ENCODE results near the gene PTPRK. TPM values are rescaled to one million over a fixed set of nuclear protein-coding genes. Genes with fewer than 3 reads are reported as not detected.
"Not testable (repeated sequence)": the region's sequence is repeated elsewhere in the genome, so short reads cannot be mapped to it uniquely, and the experiment has no call there.

Gene PTPRK
- total RNA-seq, 1 donor from 2014 or later = 46.3 TPM

GRCh38 chr6:127950566-127951145 lies 569.7 kb downstream of the PTPRK start:
- no peak for DNase-seq

GRCh38 chr6:127949251-127949650 lies 571.1 kb downstream of the PTPRK start:
- peak; percentile 68 for DNase-seq

GRCh38 chr6:127946388-127946787 lies 574.0 kb downstream of the PTPRK start:
- no peak for DNase-seq

GRCh38 chr6:127945434-127946097 lies 574.8 kb downstream of the PTPRK start:
- no peak for DNase-seq

GRCh38 chr6:127941228-127941627 lies 579.2 kb downstream of the PTPRK start:
- DNase-seq = no peak

GRCh38 chr6:127939442-127940066 lies 580.8 kb downstream of the PTPRK start:
- peak; percentile 51 for DNase-seq

GRCh38 chr6:127938701-127939100 lies 581.7 kb downstream of the PTPRK start:
- DNase-seq = no peak

- no peak for DNase-seq
These were observed 582.7 kb downstream of the PTPRK start for GRCh38 chr6:127937747-127938146.

GRCh38 chr6:127937102-127937501 lies 583.3 kb downstream of the PTPRK start:
- no peak for DNase-seq

GRCh38 chr6:127934956-127935355 lies 585.4 kb downstream of the PTPRK start:
- no peak for DNase-seq

- no peak for DNase-seq
These were observed 586.3 kb downstream of the PTPRK start for GRCh38 chr6:127933852-127934840.

GRCh38 chr6:127933137-127933536 lies 587.3 kb downstream of the PTPRK start:
- no peak for DNase-seq

- no peak for DNase-seq
These were observed 587.7 kb downstream of the PTPRK start for GRCh38 chr6:127932708-127933107.

- not testable (repeated sequence) for DNase-seq
These were observed 594.0 kb downstream of the PTPRK start for GRCh38 chr6:127926441-127926840.

GRCh38 chr6:127924440-127924839 lies 596.0 kb downstream of the PTPRK start:
- no peak for DNase-seq

GRCh38 chr6:127924031-127924430 lies 596.4 kb downstream of the PTPRK start:
- DNase-seq = no peak

- no peak for DNase-seq
These were observed 597.3 kb downstream of the PTPRK start for GRCh38 chr6:127923135-127923534.

- no peak for DNase-seq
These were observed 598.4 kb downstream of the PTPRK start for GRCh38 chr6:127921982-127922381.

- DNase-seq = no peak
These were observed 599.6 kb downstream of the PTPRK start for GRCh38 chr6:127920804-127921203.
